Colonic mucosa (tissue), 4 donors: ENCODE measurements around the gene OSBPL10. TPM values are rescaled to one million over a fixed set of nuclear protein-coding genes. Genes with fewer than 3 reads are reported as not detected.

Source experiments
- DNase-seq: peaks from one replicate; pipeline ENCODE4 v3.0.0-alpha.2; 2020
- H3K27ac ChIP-seq: fragments of 200-600 bp; one replicate; pipeline ENCODE4 v1.8.0; 2021
- H3K27me3 ChIP-seq: fragments of 200-600 bp; one replicate; pipeline ENCODE4 v1.8.0; 2021
- H3K36me3 ChIP-seq: fragments of 200-600 bp; one replicate; pipeline ENCODE4 v1.8.0; 2021
- H3K4me1 ChIP-seq: fragments of 200-600 bp; one replicate; pipeline ENCODE4 v1.8.0; 2021; ENCODE audit warnings: mild to moderate bottlenecking
- H3K4me3 ChIP-seq: fragments of 200-600 bp; one replicate; pipeline ENCODE4 v1.8.0; 2021
- H3K9ac ChIP-seq, 2 donors: one replicate each; pipeline ENCODE4 v1.7.0; 2013; ENCODE audit warnings: control low read depth in 2 of 2, low read depth in 2 of 2, low read length in 2 of 2
- H3K9me3 ChIP-seq: fragments of 200-600 bp; one replicate; pipeline ENCODE4 v1.8.0; 2021
- CTCF ChIP-seq: fragments of 200-600 bp; IDR thresholded peaks from one replicate; pipeline ENCODE4 v1.8.0; 2022; ENCODE audit warnings: antibody characterized with exemption, mild to moderate bottlenecking
- intact Hi-C: fragments of 100-400 bp; cut with DNase I; formaldehyde crosslinking; loops from one replicate; pipeline ENCODE4 v1.14.1; 2022
- total RNA-seq, 2 donors: library from RNA; stranded (reverse); fragmentation: NEBNext Ultra II Directional in 1 of 2; extraction: Animal tissue kit (Norgen Biotek cat#: 25700) in 1 of 2; gene quantifications; one replicate each; pipeline ENCODE4 v1.2.1, GENCODE V29; 2021
- donor health status: healthy.
- donor health status: DM: no; HTN: no; CAD: no.
- donor health status: DM: no; HTN: no; CAD: no.

The OSBPL10 gene
- total RNA-seq, 2 donors from 2014 or later: 20.0 to 34.4 TPM

GRCh38 chr3:31882431-31882830 lies 98.6 kb downstream of the OSBPL10 start:
- H3K27ac ChIP-seq: no peak overlapping the region
- H3K4me3 ChIP-seq: no peak overlapping the region
- no peak overlapping the region for H3K9ac ChIP-seq
- no peaks in the 10 kb centered on the region for H3K9me3 ChIP-seq
- no peak for DNase-seq
- no peak for TF ChIP-seq CTCF
- H3K36me3 ChIP-seq: no peaks in the 10 kb centered on the region
- no peaks in the 10 kb centered on the region for H3K27me3 ChIP-seq
- intact Hi-C loops: no loop called here
- no peaks in the 10 kb centered on the region for H3K4me1 ChIP-seq

- no peak for TF ChIP-seq CTCF
Observed at GRCh38 chr3:31880482-31881078, 100.5 kb downstream of the OSBPL10 start.

GRCh38 chr3:31880020-31880419 lies 101.0 kb downstream of the OSBPL10 start:
- DNase-seq: no peak
- Histone ChIP-seq H3K27me3 (no peaks in the 10 kb centered on the region), H3K4me3 (no peak overlapping the region), H3K9me3 (no peaks in the 10 kb centered on the region), H3K4me1 (no peaks in the 10 kb centered on the region), H3K36me3 (no peaks in the 10 kb centered on the region), H3K27ac (no peak overlapping the region), H3K9ac (no peak overlapping the region)
- intact Hi-C loops: no loop called here
- TF ChIP-seq CTCF: no peak

More at GRCh38 chr3:31880482-31881078, 100.5 kb downstream of the OSBPL10 start:
- Histone ChIP-seq H3K27ac (no peak overlapping the region), H3K27me3 (no peaks in the 10 kb centered on the region), H3K4me3 (no peak overlapping the region), H3K9me3 (no peaks in the 10 kb centered on the region), H3K9ac (no peak overlapping the region), H3K4me1 (no peaks in the 10 kb centered on the region), H3K36me3 (no peaks in the 10 kb centered on the region)
- intact Hi-C loops: no loop called here
- no peak for DNase-seq

GRCh38 chr3:31879365-31879764 lies 101.7 kb downstream of the OSBPL10 start:
- no peak overlapping the region for H3K4me3 ChIP-seq
- DNase-seq: no peak
- H3K27ac ChIP-seq: no peak overlapping the region
- TF ChIP-seq CTCF: no peak
- no peaks in the 10 kb centered on the region for H3K27me3 ChIP-seq
- no peaks in the 10 kb centered on the region for H3K4me1 ChIP-seq
- no peaks in the 10 kb centered on the region for H3K36me3 ChIP-seq
- intact Hi-C loops: no loop called here
- no peaks in the 10 kb centered on the region for H3K9me3 ChIP-seq
- H3K9ac ChIP-seq: no peak overlapping the region

- no peaks in the 10 kb centered on the region for H3K36me3 ChIP-seq
- no peak for DNase-seq
- H3K9me3 ChIP-seq: no peaks in the 10 kb centered on the region
- no peak overlapping the region for H3K9ac ChIP-seq
- H3K27me3 ChIP-seq: no peaks in the 10 kb centered on the region
- intact Hi-C loops: no loop called here
- no peak overlapping the region for H3K27ac ChIP-seq
- H3K4me1 ChIP-seq: no peaks in the 10 kb centered on the region
- H3K4me3 ChIP-seq: no peak overlapping the region
- no peak for TF ChIP-seq CTCF
Observed at GRCh38 chr3:31878231-31878838, 102.7 kb downstream of the OSBPL10 start.
